GM19023 (cell line): ENCODE results near the gene IL12B.
"Not testable (repeated sequence)": the region's sequence is repeated elsewhere in the genome, so short reads cannot be mapped to it uniquely, and the experiment has no call there.

Experiments
- ATAC-seq: cut with Tn5 transposase; IDR thresholded peaks from one replicate; pipeline ENCODE4 v1.9.1; 2021; ENCODE audit warnings: mild to moderate bottlenecking, moderate library complexity; ENCODE audit not compliant: unreplicated experiment

IL12B gene

DNA sequence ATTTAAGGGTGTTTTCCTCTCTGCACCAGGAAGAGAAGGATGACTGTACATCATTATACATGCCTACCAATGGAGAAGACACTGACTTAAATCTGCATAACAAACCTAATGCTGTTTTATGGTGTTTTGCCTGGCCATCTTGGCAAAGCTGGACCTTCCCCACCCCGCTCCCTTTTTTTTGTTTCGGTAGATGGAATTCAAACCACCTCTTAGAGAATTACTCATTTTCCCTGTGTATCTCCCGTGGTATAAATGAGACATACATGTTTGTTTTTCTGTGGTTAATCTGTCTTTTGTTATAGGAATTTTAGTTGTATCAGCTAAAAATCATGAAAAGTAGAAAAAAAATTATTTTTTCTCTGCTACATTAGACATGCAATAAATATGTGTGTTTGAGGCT, 28.8 kb downstream of the IL12B start:
- no peak for ATAC-seq

DNA sequence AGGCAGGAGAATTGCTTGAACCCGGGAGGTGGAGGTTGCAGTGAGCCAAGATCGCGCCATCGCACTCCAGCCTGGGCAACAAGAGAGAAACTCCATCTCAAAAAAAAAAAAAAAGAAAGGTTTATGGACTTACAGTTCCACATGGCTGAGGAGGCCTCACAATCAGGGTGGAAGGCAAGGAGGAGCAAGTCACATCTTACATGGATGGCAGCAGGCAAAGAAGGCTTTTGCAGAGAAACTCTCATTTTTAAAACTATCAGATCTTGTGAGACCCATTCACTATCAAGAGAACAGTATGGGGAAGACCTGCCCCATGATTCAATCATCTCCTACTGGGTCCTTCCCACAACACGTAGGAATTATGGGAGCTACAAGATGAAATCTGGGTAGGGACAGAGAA, 33.0 kb downstream of the IL12B start:
- not testable (repeated sequence) for ATAC-seq

DNA sequence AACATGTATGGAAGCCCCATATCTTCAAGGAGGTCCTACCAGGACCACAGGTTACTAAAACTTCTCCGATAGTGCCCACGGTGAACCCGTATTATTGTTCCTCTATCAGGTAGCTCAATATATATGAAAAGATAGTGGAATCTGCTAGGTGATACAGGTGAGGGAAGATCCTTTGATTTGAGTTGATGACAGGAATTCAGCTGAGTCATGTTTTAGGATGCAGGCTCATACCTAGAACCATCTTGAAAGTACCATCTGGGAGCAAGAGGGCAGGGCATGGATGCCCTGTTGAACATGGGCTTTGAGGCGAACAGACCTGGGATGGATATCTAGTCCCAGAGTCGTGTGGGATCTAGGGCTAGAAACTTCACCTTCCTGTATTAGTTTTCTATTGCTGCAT, 35.4 kb downstream of the IL12B start:
- ATAC-seq: no peak

DNA sequence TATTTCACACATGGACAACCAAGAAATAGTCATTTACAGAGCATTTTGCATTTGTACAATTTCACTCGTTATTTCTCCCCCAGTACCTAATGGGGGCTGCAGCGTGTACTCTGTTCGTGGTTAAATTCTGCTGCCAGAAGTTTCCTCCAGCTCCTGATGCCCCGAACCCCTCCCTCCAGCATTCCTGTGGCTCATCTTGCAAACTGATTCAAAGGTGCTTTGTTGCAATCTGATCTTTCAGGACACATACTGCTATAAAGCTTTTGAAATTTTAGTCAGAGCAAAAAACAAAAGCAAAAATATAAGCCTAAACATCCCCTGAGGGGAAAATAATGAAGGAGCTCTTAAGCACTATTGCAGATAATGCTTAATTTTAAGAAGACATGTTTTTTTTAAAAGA, 39.5 kb downstream of the IL12B start:
- ATAC-seq: no peak

DNA sequence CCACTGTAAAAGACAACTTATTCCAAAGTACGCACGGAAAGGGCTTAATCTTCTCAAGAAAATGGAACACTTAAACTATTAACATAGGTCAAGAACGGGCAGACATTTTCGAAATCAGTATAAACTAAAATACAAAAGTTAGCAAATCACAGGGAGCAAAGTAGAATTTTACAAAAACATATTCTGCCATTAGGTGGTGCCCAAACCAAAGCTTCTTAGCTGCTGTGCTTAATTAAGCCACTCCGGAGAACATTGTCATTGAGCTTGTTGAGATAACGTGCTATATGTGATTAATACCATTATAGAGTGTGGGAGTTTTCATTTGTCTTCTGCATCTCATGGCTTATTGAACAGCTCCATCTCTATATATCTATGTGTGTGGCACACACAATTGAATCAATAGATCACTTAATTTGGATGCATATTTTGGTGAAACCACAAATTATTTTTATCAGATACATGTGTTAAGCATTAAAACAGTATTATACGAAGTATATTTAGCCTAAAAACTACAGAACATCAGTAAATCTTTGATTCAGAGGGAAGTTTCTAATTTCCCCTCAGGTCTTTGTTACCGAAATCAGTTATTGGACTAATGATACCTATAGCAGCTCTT, 43.8 kb downstream of the IL12B start:
- ATAC-seq: no peak

DNA sequence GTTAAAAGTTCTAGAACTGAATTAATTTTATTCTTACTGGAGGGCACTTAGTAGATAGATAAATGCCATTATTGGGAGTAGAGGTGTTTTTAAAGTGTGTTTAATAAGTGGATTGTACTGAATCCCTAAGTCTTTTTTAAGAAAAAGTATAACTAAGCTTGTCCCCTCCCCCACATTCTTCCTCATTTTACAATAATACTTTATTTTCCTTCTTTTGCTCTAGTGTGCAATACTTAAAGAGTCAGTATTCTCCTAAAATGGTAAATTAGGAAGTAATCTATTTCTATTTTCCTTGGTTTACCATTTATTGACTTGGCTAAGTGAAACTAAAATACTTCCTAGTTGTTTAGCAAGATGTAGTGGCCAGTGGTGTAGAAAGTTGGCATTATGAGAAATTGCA, 55.6 kb downstream of the IL12B start:
- ATAC-seq: no peak

DNA sequence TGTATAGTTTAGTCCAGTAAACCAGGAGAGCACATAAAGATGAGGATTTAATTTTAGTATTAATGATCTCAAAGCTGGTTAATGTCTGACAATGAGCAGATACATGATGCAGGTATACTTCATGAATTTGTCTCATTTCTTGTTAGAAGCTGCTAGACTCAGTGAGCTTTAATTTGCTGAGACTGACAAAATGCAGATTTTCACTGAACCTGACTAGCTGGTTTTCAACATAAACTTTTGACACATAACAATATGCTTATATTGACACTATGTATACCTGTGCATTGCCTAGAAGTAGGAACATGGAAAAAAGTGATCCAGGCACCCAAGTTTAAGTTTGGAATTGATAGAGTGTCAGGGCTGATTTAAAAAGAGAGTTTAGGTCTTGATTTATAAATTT, 56.4 kb downstream of the IL12B start:
- no peak for ATAC-seq

DNA sequence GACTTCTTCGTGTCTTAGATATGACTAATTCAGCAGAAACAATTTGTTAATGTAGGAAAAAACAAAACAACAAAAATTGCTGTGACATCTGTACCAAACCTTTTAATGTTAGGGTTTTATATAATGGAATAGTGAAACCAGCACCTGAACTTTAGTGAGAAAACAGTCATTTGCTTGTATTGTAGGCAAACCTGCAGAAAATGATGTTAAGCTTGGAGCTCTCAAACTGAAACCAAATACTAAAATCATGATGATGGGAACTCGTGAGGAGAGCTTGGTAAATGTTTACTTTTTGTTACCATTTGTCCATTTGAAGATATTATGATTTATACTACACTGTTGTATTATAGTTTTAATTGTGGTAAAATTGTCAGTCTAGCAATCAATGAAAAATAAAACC, 60.6 kb downstream of the IL12B start:
- no peak for ATAC-seq

DNA sequence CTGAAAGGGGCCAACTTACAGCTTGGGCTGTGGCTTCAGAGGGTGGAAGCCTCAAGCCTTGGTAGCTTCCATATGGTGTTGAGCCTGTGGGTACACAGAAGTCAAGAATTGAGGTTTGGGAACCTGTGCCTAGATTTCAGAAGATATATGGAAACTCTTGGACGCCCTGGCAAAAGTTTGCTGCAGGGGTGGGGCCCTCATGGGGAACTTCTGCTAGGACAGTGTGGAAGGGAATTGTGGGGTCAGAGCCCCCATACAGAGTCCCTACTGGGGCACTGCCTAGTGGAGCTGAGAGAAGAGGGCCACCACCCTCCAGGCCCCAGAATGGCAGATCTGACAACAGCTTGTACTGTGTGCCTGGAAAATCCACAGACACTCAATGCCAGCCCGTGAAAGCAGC, 63.5 kb downstream of the IL12B start:
- not testable (repeated sequence) for ATAC-seq
